Neuronal stem cell (in vitro differentiated cells): Measurements from ENCODE around the gene FOXP1.

Source experiments
- DNase-seq: peaks from one replicate; pipeline ENCODE4 v3.0.0-alpha.2; 2013; ENCODE audit warnings: low spot score
- H2AFZ ChIP-seq: one replicate; pipeline ENCODE4 v1.6.1; 2013; ENCODE audit warnings: mild to moderate bottlenecking, low read length, inconsistent platforms
- H2AK5ac ChIP-seq: 2 replicates; pipeline ENCODE4 v1.6.1; 2013; ENCODE audit warnings: low read depth, mild to moderate bottlenecking, inconsistent platforms, low read length, moderate library complexity, mixed read lengths
- H2BK120ac ChIP-seq: 2 replicates; pipeline ENCODE4 v1.6.1; 2013; ENCODE audit warnings: low read depth, mild to moderate bottlenecking, inconsistent platforms, low read length, moderate library complexity, mixed read lengths
- H2BK12ac ChIP-seq: one replicate; pipeline ENCODE4 v1.6.1; 2013; ENCODE audit warnings: low read length, inconsistent platforms
- H2BK15ac ChIP-seq: 2 replicates; pipeline ENCODE4 v1.6.1; 2013; ENCODE audit warnings: mild to moderate bottlenecking, low read length, inconsistent platforms, mixed read lengths
- H2BK5ac ChIP-seq: one replicate; pipeline ENCODE4 v1.6.1; 2013; ENCODE audit warnings: inconsistent platforms, mild to moderate bottlenecking, low read length, moderate library complexity
- H3K14ac ChIP-seq: one replicate; pipeline ENCODE4 v1.6.1; 2013; ENCODE audit warnings: low read length, inconsistent platforms
- H3K18ac ChIP-seq: 2 replicates; pipeline ENCODE4 v1.6.1; 2013; ENCODE audit warnings: low read length, inconsistent platforms
- H3K23ac ChIP-seq: 2 replicates; pipeline ENCODE4 v1.6.1; 2013; ENCODE audit warnings: low read depth, mild to moderate bottlenecking, mixed read lengths, low read length, inconsistent platforms; ENCODE audit not compliant: poor library complexity
- H3K27ac ChIP-seq: replicated peaks from 3 replicates; pipeline ENCODE4 v1.5.1; 2013; ENCODE audit warnings: low read length, inconsistent platforms
- H3K27me3 ChIP-seq, 3 experiments: 2 replicates each; pipeline ENCODE4 v1.6.1; 2013; ENCODE audit warnings: low read length in 3 of 3, mild to moderate bottlenecking in 2 of 3, inconsistent platforms in 1 of 3, low read depth in 1 of 3, mixed read lengths in 1 of 3, moderate library complexity in 1 of 3; ENCODE audit not compliant: control insufficient read depth in 3 of 3, insufficient read depth in 3 of 3
- H3K36me3 ChIP-seq, 2 donors: replicated peaks in 1 of 2; 2 replicates each; pipeline ENCODE4 v1.6.1; 2013; ENCODE audit warnings: low read length in 2 of 2; ENCODE audit not compliant: control insufficient read depth in 2 of 2, insufficient read depth in 2 of 2
- H3K4ac ChIP-seq: 2 replicates; pipeline ENCODE4 v1.6.1; 2013; ENCODE audit warnings: inconsistent platforms, mild to moderate bottlenecking, low read length, moderate library complexity
- H3K4me1 ChIP-seq, 2 donors: 1 replicate in 1 of 2; 2 replicates in 1 of 2; pipeline ENCODE4 v1.6.1; 2013; ENCODE audit warnings: low read length in 2 of 2, low read depth in 1 of 2; ENCODE audit not compliant: control insufficient read depth in 2 of 2, insufficient read depth in 1 of 2
- H3K4me2 ChIP-seq: one replicate; pipeline ENCODE4 v1.6.1; 2013; ENCODE audit warnings: mild to moderate bottlenecking, low read length, inconsistent platforms; ENCODE audit not compliant: insufficient read depth, poor library complexity, severe bottlenecking
- H3K4me3 ChIP-seq, 2 donors: 2 replicates each; pipeline ENCODE4 v1.5.1; 2013; ENCODE audit warnings: low read length in 2 of 2, mild to moderate bottlenecking in 2 of 2, inconsistent platforms in 1 of 2, moderate library complexity in 1 of 2
- H3K79me1 ChIP-seq: one replicate; pipeline ENCODE4 v1.6.1; 2013; ENCODE audit warnings: low read depth, mild to moderate bottlenecking, inconsistent platforms, low read length, moderate library complexity
- H3K9ac ChIP-seq: one replicate; pipeline ENCODE4 v1.6.1; 2013; ENCODE audit warnings: mild to moderate bottlenecking, low read depth, low read length, inconsistent platforms; ENCODE audit not compliant: poor library complexity
- H3K9me3 ChIP-seq, 2 donors: replicated peaks in 1 of 2; 2 replicates each; pipeline versions ENCODE3 to v1.6.1; 2013; ENCODE audit warnings: low read length in 2 of 2, mild to moderate bottlenecking in 2 of 2, inconsistent platforms in 1 of 2, low read depth in 1 of 2, mixed read lengths in 1 of 2, moderate library complexity in 1 of 2; ENCODE audit not compliant: control insufficient read depth in 2 of 2, insufficient read depth in 1 of 2
- H4K8ac ChIP-seq: one replicate; pipeline ENCODE4 v1.6.1; 2013; ENCODE audit warnings: low read depth, mild to moderate bottlenecking, inconsistent platforms, low read length, moderate library complexity
- H4K91ac ChIP-seq: one replicate; pipeline ENCODE4 v1.6.1; 2013; ENCODE audit warnings: low read length, low read depth, mild to moderate bottlenecking, inconsistent platforms; ENCODE audit not compliant: poor library complexity
- WGBS, 2 donors: extraction: QIAGEN DNeasy Blood & Tissue Kit; methylation state at CpG; one replicate each; pipeline ENCODE4 v1.1.7; 2013; ENCODE audit warnings: missing lambda C conversion rate in 2 of 2, mixed read lengths in 1 of 2; ENCODE audit not compliant: insufficient read length in 2 of 2, insufficient replicate concordance in 1 of 2; ENCODE audit errors: extremely low coverage in 2 of 2; 5-methylcytosine and 5-hydroxymethylcytosine counted together

The FOXP1 gene

DNA sequence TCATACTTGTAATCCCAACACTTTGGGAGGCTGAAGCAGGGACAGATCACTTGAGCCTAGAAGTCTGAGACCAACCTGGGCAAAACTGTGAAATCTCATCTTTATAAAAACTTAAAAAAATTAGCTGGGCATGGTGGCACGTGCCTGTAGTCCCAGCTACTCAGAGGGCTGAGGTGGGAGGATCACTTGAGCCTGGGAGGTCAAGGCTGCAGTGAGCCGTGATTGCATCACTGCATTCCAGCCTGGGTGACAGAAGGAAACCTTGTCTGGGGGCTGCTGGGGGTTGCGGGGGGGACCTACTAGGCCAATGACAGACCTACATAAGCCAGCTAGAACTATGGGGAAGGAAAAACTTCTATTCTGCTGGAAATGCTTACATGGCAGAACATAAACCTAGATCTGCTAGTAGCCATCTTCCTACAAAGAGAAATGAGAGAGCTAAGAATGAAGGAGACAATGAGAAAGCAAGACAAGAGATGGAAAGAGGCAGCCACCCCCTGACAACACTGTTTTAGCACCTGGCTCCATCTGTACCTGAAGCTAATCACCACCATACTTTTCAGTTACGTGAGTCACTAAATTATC is 23.9 kb downstream of the FOXP1 start:
- Histone ChIP-seq H3K4me1 (no peaks in the 10 kb centered on the region), H2BK5ac (no peak overlapping the region), H3K27me3 (no peaks in the 10 kb centered on the region), H2BK12ac (no peak overlapping the region), H2AFZ (no peak overlapping the region), H3K4me2 (no peak overlapping the region), H3K36me3 (no peaks in the 10 kb centered on the region), H3K79me1 (peaks cover 1% of the 10 kb centered on the region), H3K4ac (no peak overlapping the region), H3K27ac (no peak overlapping the region), H3K9me3 (peaks cover 0 to 6% of the 10 kb centered on the region in 2 donors), H3K18ac (no peak overlapping the region), H2AK5ac (no peak overlapping the region), H3K9ac (no peak overlapping the region), H4K8ac (no peak overlapping the region), H4K91ac (no peak overlapping the region), H2BK120ac (no peak overlapping the region), H3K23ac (no peak overlapping the region), H3K14ac (no peak overlapping the region), H2BK15ac (no peak overlapping the region), H3K4me3 (no peak overlapping the region)
- no CpG with 5 or more reads among the region's 4 CpGs for WGBS, 2 donors
- no peak for DNase-seq

DNA sequence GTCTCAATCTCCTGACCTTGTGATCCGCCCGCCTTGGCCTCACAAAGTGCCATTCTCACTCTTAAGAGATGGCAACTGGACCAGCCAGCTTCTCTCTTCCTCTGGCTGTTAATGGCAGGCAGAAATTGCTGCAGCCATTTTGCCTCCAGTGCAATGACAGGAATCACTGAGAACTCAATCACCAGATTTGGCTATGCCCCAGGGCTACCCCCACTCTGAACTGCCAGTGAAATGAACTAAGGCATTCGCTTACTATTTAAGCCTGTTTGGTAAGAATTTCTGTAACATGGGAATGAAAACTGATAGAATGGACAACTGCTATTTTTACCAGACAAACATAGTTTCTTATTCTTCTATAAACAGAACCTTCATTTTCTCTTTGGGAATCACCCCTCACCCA is 24.5 kb downstream of the FOXP1 start:
- Histone ChIP-seq H2AK5ac (no peak overlapping the region), H3K4me2 (no peak overlapping the region), H3K4ac (no peak overlapping the region), H3K4me3 (no peak overlapping the region), H2BK15ac (no peak overlapping the region), H3K27me3 (no peaks in the 10 kb centered on the region), H3K9ac (no peak overlapping the region), H3K4me1 (no peaks in the 10 kb centered on the region), H3K9me3 (peaks cover 0 to 6% of the 10 kb centered on the region in 2 donors), H3K79me1 (peaks cover 1% of the 10 kb centered on the region), H2AFZ (no peak overlapping the region), H3K18ac (no peak overlapping the region), H3K27ac (no peak overlapping the region), H4K91ac (no peak overlapping the region), H2BK12ac (no peak overlapping the region), H2BK5ac (no peak overlapping the region), H3K36me3 (no peaks in the 10 kb centered on the region), H2BK120ac (no peak overlapping the region), H3K14ac (no peak overlapping the region), H3K23ac (no peak overlapping the region), H4K8ac (no peak overlapping the region)
- WGBS, 2 donors: no CpG with 5 or more reads among the region's 3 CpGs
- DNase-seq: no peak

- H3K14ac ChIP-seq: no peak overlapping the region
These were observed 28.9 kb downstream of the FOXP1 start for GRCh38 chr3:71554649-71555048.

DNA sequence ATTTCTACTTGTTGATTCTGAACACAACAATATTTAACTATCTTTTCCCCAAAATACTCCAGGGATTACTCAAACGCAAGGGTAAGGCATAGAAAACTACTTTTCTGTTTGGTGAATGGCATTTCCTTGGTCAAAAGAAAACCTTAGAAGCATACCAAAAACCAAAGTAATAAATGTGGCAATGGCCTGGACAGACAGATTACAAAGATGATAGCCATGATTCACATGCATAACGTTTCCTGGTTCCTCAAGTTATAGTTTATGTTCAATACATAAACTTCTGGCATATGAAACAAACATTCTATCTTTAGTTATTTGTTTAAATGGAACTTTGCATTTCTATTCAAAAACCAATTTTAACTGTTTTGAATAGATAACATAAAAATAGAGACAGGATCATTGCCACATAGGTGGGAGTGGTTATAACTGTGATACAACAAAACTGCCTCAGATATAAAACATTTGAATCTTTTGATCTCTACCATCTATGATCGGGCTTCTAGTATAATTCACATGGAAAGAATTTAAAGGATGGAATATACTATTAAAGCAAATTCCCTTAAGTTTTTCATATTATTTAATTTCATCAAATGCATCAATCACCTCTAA is 32.1 kb downstream of the FOXP1 start:
- H3K18ac ChIP-seq: no peak overlapping the region
- no peak overlapping the region for H2AFZ ChIP-seq
- no peak overlapping the region for H4K8ac ChIP-seq
- H3K4ac ChIP-seq: no peak overlapping the region
- H3K27ac ChIP-seq: no peak overlapping the region
- no peak overlapping the region for H3K4me2 ChIP-seq
- no peak overlapping the region for H3K14ac ChIP-seq
- H3K23ac ChIP-seq: no peak overlapping the region
- no peak overlapping the region for H2BK5ac ChIP-seq
- no peak overlapping the region for H3K4me3 ChIP-seq
- H3K4me1 ChIP-seq: peaks cover 0 to 8% of the 10 kb centered on the region in 2 donors
- no peak overlapping the region for H2AK5ac ChIP-seq
- H2BK15ac ChIP-seq: no peak overlapping the region
- H3K9ac ChIP-seq: no peak overlapping the region
- no peaks in the 10 kb centered on the region for H3K27me3 ChIP-seq
- no CpG with 5 or more reads among the region's 3 CpGs for WGBS, 2 donors
- DNase-seq: no peak
- no peak overlapping the region for H4K91ac ChIP-seq
- H2BK120ac ChIP-seq: no peak overlapping the region
- H2BK12ac ChIP-seq: no peak overlapping the region
- H3K79me1 ChIP-seq: no peaks in the 10 kb centered on the region
- H3K36me3 ChIP-seq: no peaks in the 10 kb centered on the region
- H3K9me3 ChIP-seq: no peaks in the 10 kb centered on the region

More at GRCh38 chr3:71554649-71555048, 28.9 kb downstream of the FOXP1 start:
- no peaks in the 10 kb centered on the region for H3K79me1 ChIP-seq
- no peak for DNase-seq
- no peak overlapping the region for H3K23ac ChIP-seq
- no peak overlapping the region for H2AK5ac ChIP-seq
- no peak overlapping the region for H2BK15ac ChIP-seq
- H3K27ac ChIP-seq: no peak overlapping the region
- H3K27me3 ChIP-seq: no peaks in the 10 kb centered on the region
- no peak overlapping the region for H3K18ac ChIP-seq
- H2AFZ ChIP-seq: no peak overlapping the region
- no peak overlapping the region for H3K4ac ChIP-seq
- H2BK12ac ChIP-seq: no peak overlapping the region
- H3K9me3 ChIP-seq: no peaks in the 10 kb centered on the region
- H4K91ac ChIP-seq: no peak overlapping the region
- no peak overlapping the region for H3K9ac ChIP-seq
- no peak overlapping the region for H4K8ac ChIP-seq
- H3K4me1 ChIP-seq: no peaks in the 10 kb centered on the region
- no peaks in the 10 kb centered on the region for H3K36me3 ChIP-seq
- no peak overlapping the region for H3K4me2 ChIP-seq
- no CpG with 5 or more reads among the region's 1 CpG for WGBS, 2 donors
- no peak overlapping the region for H2BK5ac ChIP-seq
- H2BK120ac ChIP-seq: no peak overlapping the region
- H3K4me3 ChIP-seq: no peak overlapping the region
